ENCODE data around the gene MAPRE2. TPM values are rescaled to one million over a fixed set of nuclear protein-coding genes. Genes with fewer than 3 reads are reported as not detected.
A peak's percentile ranks its signal among the peaks of the same experiment; 100 is the strongest.

The MAPRE2 gene
- total and polyA plus RNA-seq, 9 donors = 16.2 to 59.9 (median 27.8) TPM

DNA sequence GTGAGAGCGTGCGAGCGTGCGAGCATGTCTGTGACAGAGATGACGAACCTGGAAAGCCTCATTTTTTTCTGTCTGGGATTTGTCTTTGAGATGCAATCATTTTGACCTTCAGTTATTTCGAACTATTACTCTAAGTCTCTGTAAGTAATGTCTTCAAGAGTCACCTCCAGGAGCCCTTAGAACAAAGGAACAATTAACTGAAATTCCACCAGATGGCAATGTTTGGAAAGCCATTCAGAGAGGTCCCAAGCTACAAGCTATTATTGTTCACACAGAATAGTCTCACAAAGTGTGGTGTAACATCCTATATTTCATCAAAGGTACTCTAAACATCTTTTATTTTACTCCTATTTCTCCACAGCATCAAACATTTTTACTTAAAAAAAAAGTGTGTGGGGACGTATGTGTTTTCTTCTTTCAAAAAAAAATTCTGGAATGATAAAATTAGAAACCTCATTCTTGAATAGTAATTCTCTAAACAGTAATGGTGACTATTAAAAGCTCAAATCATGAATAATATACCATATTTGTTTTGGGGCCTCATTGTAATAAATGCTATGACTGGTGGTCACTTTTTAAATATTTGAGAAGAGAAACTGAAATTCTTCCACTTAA lies 35.1 kb upstream of the MAPRE2 start:
- Histone ChIP-seq H3K9me3 (no peaks in the 10 kb centered on the region), H3K4me3 (no peak overlapping the region), H3K27ac (no peak overlapping the region), H3K36me3 (no peaks in the 10 kb centered on the region), H3K4me1 (ENCODE audit: insufficient read depth) (no peaks in the 10 kb centered on the region), H3K27me3 (no peaks in the 10 kb centered on the region)
- no peak for TF ChIP-seq EP300 (IDR thresholded peaks at IDR 0.05)
- TF ChIP-seq, protein P1, sequence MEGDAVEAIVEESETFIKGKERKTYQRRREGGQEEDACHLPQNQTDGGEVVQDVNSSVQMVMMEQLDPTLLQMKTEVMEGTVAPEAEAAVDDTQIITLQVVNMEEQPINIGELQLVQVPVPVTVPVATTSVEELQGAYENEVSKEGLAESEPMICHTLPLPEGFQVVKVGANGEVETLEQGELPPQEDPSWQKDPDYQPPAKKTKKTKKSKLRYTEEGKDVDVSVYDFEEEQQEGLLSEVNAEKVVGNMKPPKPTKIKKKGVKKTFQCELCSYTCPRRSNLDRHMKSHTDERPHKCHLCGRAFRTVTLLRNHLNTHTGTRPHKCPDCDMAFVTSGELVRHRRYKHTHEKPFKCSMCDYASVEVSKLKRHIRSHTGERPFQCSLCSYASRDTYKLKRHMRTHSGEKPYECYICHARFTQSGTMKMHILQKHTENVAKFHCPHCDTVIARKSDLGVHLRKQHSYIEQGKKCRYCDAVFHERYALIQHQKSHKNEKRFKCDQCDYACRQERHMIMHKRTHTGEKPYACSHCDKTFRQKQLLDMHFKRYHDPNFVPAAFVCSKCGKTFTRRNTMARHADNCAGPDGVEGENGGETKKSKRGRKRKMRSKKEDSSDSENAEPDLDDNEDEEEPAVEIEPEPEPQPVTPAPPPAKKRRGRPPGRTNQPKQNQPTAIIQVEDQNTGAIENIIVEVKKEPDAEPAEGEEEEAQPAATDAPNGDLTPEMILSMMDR (IDR thresholded peaks at IDR 0.05) = peak; percentile 61 to 72 (median 67)
- intact Hi-C loops (cut with DNase I) = loop anchor here (5.0 to 10.0 kb wide), 4 partner anchors 131 to 349 kb away; no protein-coding TSS in a partner anchor
- WGBS, 3 donors = 46 to 54% (median 49%) methylated on average over 7 of the region's 7 CpGs
- DNase-seq = no peak

DNA sequence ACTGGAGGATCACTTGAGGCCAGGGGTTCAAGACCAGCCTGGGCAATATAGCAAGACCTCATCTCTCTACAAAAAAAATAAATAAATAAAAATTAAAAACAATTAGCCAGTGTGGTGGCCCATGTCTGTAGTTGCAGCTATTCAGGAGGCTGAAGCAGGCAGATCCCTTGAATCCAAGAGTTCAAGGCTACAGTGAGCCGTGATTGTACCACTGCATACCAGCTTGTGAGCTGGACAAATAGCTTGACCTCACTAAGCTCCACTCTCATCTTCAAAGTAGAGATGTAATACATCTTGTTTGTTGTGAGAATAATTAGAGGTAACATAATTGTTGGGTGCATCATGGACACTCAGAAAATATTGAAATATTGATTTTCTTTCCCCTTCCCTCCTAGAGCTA lies 31.1 kb upstream of the MAPRE2 start:
- intact Hi-C loops (cut with DNase I) = no loop called here
- Histone ChIP-seq H3K36me3 (no peaks in the 10 kb centered on the region), H3K27me3 (no peaks in the 10 kb centered on the region), H3K4me3 (no peak overlapping the region), H3K27ac (no peak overlapping the region), H3K4me1 (ENCODE audit: insufficient read depth) (no peaks in the 10 kb centered on the region), H3K9me3 (no peaks in the 10 kb centered on the region)
- 61 to 85% (median 77%) methylated on average over 1 of the region's 1 CpG for WGBS, 3 donors
- TF ChIP-seq EP300 (IDR thresholded peaks at IDR 0.05) = no peak
- TF ChIP-seq, protein P1 (IDR thresholded peaks at IDR 0.05) = no peak
- TF ChIP-seq POLR2A (IDR thresholded peaks at IDR 0.05) = no peak
- no peak for DNase-seq

DNA sequence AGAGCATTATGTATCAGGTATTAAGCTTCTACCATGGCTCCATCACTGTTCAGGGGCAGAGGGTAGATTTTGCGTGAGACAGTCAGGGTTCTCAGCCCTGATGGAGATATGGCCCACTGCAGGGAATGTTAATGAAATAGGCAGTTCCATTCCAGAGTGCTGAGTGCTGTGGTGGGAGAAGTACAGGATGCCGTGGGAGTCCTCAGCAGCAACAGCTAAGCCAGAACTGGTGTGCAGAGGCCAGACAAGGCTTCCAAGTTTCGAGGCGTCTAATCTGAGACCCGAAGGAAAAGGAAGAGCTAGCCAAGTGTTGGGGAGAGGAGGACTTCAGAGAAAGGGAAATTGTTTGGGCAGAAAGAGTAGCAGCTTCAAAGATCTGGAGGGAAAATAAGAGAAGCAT lies 30.2 kb upstream of the MAPRE2 start:
- no peaks in the 10 kb centered on the region for H3K9me3 ChIP-seq
- H3K27ac ChIP-seq = no peak overlapping the region
- intact Hi-C loops (cut with DNase I) = no loop called here
- no peaks in the 10 kb centered on the region for H3K36me3 ChIP-seq
- WGBS, 3 donors = 11 to 23% (median 16%) methylated on average over 5 of the region's 5 CpGs
- no peaks in the 10 kb centered on the region for H3K4me1 ChIP-seq (ENCODE audit: insufficient read depth)
- peak in 3 of 5 donors; percentile 21 to 30 (median 30) for DNase-seq
- no peaks in the 10 kb centered on the region for H3K27me3 ChIP-seq
- H3K4me3 ChIP-seq = no peak overlapping the region
- TF ChIP-seq POLR2A (IDR thresholded peaks at IDR 0.05) (no peak), EP300 (IDR thresholded peaks at IDR 0.05) (no peak)
- TF ChIP-seq, protein P1 (IDR thresholded peaks at IDR 0.05) = no peak

DNA sequence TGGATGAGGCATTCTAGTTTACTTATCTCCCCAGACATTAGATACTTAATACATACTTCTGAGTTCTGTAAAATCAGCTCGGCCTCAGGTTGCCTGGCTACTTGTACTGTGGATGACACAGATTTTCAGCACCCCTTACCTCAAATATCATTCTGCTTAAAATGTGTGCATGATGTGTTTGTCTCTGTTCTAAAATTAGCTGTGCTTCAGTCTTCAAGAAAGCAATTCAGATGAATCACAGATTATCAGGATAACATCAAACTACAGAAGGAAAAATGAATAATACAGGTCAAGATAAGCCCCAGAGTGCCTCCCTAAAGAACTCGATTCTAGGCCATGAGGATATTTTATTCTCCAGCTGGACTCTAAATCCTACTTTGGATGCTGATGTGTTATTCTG lies 21.3 kb upstream of the MAPRE2 start:
- no peak for DNase-seq
- H3K27me3 ChIP-seq = no peaks in the 10 kb centered on the region
- no peak overlapping the region for H3K4me3 ChIP-seq
- 56 to 65% (median 65%) methylated on average over 2 of the region's 2 CpGs for WGBS, 3 donors
- H3K9me3 ChIP-seq = no peaks in the 10 kb centered on the region
- intact Hi-C loops (cut with DNase I) = loop anchor here in 1 of 4 donors (10.0 kb wide), 1 partner anchor 115 kb away; no protein-coding TSS in a partner anchor
- TF ChIP-seq, protein P1 (IDR thresholded peaks at IDR 0.05) = no peak
- TF ChIP-seq POLR2A (IDR thresholded peaks at IDR 0.05) (no peak), EP300 (IDR thresholded peaks at IDR 0.05) (no peak)
- H3K27ac ChIP-seq = no peak overlapping the region
- no peaks in the 10 kb centered on the region for H3K36me3 ChIP-seq
- no peaks in the 10 kb centered on the region for H3K4me1 ChIP-seq (ENCODE audit: insufficient read depth)
